NCI-H1092 (cell line): ENCODE results near the gene SMIM36.
A peak's percentile ranks its signal among the peaks of the same experiment; 100 is the strongest.
"Not testable (repeated sequence)": the region's sequence is repeated elsewhere in the genome, so short reads cannot be mapped to it uniquely, and the experiment has no call there.

ENCODE experiments used
- DNase-seq: peaks from one replicate; lab custom pipeline; 2025; lab: John Stamatoyannopoulos, UW

The SMIM36 gene

GRCh38 chr17:55433629-55434422 lies 77.4 kb downstream of the SMIM36 start:
- no peak for DNase-seq

GRCh38 chr17:55433029-55433628 lies 78.1 kb downstream of the SMIM36 start:
- no peak for DNase-seq

- no peak for DNase-seq
These were observed 78.8 kb downstream of the SMIM36 start for GRCh38 chr17:55432358-55433028.

- DNase-seq: not testable (repeated sequence)
These were observed 79.3 kb downstream of the SMIM36 start for GRCh38 chr17:55431914-55432313.

GRCh38 chr17:55430541-55431288 lies 80.5 kb downstream of the SMIM36 start:
- no peak for DNase-seq

- no peak for DNase-seq
These were observed 83.7 kb downstream of the SMIM36 start for GRCh38 chr17:55427587-55427882.

GRCh38 chr17:55426851-55427586 lies 84.2 kb downstream of the SMIM36 start:
- no peak for DNase-seq

GRCh38 chr17:55424893-55425540 lies 86.2 kb downstream of the SMIM36 start:
- no peak for DNase-seq

GRCh38 chr17:55423535-55423934 lies 87.7 kb downstream of the SMIM36 start:
- DNase-seq: no peak

GRCh38 chr17:55422828-55423164 lies 88.5 kb downstream of the SMIM36 start:
- DNase-seq: not testable (repeated sequence)

GRCh38 chr17:55421179-55421934 lies 89.9 kb downstream of the SMIM36 start, which contains the start of gene MMD:
MMD (minus strand) TSS chr17:55421835; CDS start chr17:55421695, 140 bp downstream.
- no peak for DNase-seq

- DNase-seq: peak; percentile 13
These were observed 90.5 kb downstream of the SMIM36 start for GRCh38 chr17:55420776-55421178.

GRCh38 chr17:55420067-55420775 lies 91.0 kb downstream of the SMIM36 start:
- no peak for DNase-seq

GRCh38 chr17:55418369-55419268 lies 92.6 kb downstream of the SMIM36 start:
- no peak for DNase-seq

GRCh38 chr17:55417411-55418268 lies 93.6 kb downstream of the SMIM36 start:
- DNase-seq: no peak

GRCh38 chr17:55416470-55417052 lies 94.7 kb downstream of the SMIM36 start:
- no peak for DNase-seq

- DNase-seq: no peak
These were observed 95.3 kb downstream of the SMIM36 start for GRCh38 chr17:55416000-55416399.

GRCh38 chr17:55414983-55415382 lies 96.3 kb downstream of the SMIM36 start:
- DNase-seq: no peak
